ENCODE measurements around the gene APRT.

APRT gene, protein sequence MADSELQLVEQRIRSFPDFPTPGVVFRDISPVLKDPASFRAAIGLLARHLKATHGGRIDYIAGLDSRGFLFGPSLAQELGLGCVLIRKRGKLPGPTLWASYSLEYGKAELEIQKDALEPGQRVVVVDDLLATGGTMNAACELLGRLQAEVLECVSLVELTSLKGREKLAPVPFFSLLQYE

DNA sequence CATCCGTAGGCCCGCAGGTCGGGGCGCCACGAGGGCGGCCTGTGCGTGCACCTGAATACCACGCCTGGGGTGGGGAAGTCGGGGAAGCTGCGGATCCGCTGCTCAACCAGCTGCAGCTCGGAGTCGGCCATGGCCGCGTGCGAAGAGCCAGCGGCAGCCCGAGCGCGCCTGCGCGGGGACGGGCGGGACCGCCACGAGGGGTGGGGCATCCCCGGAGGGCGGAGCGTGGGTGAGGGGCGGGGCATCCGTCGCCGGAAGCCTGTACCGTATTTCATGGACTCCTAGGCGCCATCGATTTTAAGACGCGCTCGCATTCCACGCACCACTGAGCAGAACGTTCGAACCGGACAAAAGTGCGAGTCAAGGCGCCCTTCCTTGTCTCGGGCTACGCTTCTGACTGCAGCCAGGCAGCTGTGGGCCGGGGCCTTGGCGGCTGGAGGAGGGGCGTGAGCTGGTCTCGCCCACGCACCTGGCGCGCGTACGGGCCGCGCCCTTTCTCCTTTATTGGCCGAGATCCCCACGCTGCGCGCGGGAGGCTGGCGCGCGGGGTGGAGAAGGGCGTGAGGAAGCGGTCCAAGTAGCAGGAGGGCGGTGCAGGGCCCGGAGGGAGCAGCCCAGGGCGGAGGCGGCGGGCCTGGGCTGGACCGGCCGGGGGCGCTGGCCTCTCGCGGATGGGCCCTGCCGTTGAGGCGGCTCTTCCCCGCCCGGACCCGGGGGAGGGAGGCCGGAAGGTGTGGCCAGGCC lies at the start of gene APRT:
TSS of gene APRT (minus strand) at position 160 of the 744 bp plus-strand sequence. CDS start at position 131, 29 bp downstream.
- ChIA-PET CTCF (interaction anchor here (0.9 to 6.7 kb wide), 8 partner anchors 9 to 356 kb away, joined by 3 to 37 read pairs (median 10); partner anchors contain the start of genes GALNS and TRAPPC2L), POLR2A (interaction anchor here (0.5 to 1.3 kb wide), 3 partner anchors 43 to 381 kb away, joined by 3 to 5 read pairs (median 3); no protein-coding TSS in a partner anchor)
- peak; percentile 98 for DNase-seq (ENCODE audit: extremely low spot score)
- TF ChIP-seq, protein P1, sequence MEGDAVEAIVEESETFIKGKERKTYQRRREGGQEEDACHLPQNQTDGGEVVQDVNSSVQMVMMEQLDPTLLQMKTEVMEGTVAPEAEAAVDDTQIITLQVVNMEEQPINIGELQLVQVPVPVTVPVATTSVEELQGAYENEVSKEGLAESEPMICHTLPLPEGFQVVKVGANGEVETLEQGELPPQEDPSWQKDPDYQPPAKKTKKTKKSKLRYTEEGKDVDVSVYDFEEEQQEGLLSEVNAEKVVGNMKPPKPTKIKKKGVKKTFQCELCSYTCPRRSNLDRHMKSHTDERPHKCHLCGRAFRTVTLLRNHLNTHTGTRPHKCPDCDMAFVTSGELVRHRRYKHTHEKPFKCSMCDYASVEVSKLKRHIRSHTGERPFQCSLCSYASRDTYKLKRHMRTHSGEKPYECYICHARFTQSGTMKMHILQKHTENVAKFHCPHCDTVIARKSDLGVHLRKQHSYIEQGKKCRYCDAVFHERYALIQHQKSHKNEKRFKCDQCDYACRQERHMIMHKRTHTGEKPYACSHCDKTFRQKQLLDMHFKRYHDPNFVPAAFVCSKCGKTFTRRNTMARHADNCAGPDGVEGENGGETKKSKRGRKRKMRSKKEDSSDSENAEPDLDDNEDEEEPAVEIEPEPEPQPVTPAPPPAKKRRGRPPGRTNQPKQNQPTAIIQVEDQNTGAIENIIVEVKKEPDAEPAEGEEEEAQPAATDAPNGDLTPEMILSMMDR (IDR thresholded peaks at IDR 0.05; ENCODE audit: control extremely low read depth, extremely low read depth, low read depth, missing control alignments), result peak; percentile 57

DNA sequence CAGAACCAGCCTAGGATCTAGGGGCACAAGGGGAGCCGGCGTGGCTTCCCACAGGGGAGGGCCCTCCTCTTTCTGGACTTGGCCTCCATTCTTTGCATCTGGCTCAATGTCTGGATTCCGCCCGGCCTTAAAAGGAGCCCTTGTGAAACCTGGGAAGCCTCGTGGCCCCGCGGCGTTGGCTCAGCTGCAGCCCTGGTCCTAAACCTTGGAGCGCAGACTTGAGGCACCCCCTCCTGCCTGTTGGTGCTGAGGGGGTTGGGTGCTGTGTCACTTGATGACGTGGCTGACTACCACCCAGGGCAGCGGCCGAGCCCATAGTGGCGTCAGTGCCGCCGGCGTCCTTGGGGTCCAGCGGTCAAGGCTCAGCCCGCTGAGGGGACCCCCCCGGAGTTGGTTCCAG lies 49.6 kb upstream of the APRT start:
- no peak for DNase-seq (ENCODE audit: extremely low spot score)
- POLR2A ChIA-PET, result no interaction called here
- CTCF ChIA-PET, result interaction anchor here (1.6 kb wide), 1 partner anchor 306 kb away, joined by 4 read pairs; no protein-coding TSS in a partner anchor
- TF ChIP-seq, protein P1 (IDR thresholded peaks at IDR 0.05; ENCODE audit: control extremely low read depth, extremely low read depth, low read depth, missing control alignments), result no peak

DNA sequence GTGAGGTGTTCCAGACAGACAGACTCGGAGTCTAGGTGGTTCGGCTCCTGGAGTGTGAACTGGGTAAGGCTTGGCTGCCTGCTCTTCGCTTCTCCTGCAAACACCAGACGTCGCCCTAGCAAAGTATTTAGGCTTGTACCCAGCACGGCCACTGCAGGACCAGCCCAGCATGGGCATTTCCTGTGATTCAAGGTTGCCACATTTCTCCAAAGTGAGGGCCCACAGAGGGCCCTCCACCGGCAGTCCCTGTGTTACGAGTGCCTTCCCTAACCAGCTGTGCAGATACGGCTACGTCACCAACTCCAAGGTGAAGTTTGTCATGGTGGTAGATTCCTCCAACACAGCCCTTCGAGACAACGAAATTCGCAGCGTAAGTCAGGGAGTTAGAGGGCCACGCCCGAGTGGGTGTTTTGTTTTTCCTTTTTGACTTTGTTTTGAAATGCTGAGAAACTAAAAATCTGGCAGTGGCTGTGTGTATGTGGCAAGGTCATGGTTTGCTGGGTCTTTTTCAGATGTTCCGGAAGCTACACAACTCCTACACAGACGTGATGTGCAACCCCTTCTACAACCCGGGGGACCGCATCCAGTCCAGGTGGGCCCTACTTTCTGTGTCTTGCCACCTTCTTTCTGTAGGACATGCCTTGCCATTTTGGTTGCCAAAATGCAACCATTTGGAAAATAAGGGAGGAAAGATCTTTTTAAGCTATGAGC lies 47.8 kb upstream of the APRT start:
- TF ChIP-seq, protein P1 (IDR thresholded peaks at IDR 0.05; ENCODE audit: control extremely low read depth, extremely low read depth, low read depth, missing control alignments), result no peak
- ChIA-PET POLR2A (no interaction called here), CTCF (interaction anchor here (1.6 kb wide), 1 partner anchor 307 kb away, joined by 4 read pairs; no protein-coding TSS in a partner anchor)
- DNase-seq (ENCODE audit: extremely low spot score), result no peak

DNA sequence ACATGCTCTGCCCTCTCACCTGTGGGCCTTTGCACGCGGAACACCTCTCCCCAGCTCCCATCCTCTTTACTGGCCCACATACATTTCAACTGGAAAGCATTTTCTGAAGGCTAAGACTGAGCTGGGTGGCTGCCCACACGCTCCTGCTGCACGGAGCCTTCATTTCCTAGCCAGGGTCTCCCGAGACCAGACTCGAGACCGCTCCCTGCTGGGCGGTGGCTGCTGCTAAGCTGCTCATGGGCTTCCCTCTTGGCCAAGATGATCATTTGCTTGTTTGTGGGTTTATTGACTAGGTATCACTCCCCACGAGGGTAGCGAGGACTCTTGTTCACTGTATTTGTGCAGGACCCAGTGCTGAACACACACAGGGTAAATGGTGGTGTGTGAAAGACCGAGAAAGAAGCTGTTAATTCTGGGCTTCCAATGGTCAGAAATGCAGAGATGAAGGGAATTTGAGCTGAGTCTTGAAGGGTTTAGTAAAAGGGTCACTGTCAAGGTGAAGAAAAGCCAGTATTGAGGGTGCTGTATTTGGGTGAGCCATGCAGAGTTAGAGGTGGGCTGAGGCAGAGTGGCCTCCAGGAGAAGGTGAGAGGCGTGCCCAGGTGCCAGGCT lies 46.1 kb upstream of the APRT start:
- POLR2A ChIA-PET, result interaction anchor here (0.6 kb wide), 1 partner anchor 25 kb away, joined by 3 read pairs; no protein-coding TSS in a partner anchor
- peak; percentile 89 for DNase-seq (ENCODE audit: extremely low spot score)
- CTCF ChIA-PET, result interaction anchor here (0.8 to 2.7 kb wide), 27 partner anchors 9 to 383 kb away, joined by 3 to 37 read pairs (median 4); partner anchors contain the start of genes APRT and CDT1
- TF ChIP-seq, protein P1 (IDR thresholded peaks at IDR 0.05; ENCODE audit: control extremely low read depth, extremely low read depth, low read depth, missing control alignments), result peak; percentile 83

DNA sequence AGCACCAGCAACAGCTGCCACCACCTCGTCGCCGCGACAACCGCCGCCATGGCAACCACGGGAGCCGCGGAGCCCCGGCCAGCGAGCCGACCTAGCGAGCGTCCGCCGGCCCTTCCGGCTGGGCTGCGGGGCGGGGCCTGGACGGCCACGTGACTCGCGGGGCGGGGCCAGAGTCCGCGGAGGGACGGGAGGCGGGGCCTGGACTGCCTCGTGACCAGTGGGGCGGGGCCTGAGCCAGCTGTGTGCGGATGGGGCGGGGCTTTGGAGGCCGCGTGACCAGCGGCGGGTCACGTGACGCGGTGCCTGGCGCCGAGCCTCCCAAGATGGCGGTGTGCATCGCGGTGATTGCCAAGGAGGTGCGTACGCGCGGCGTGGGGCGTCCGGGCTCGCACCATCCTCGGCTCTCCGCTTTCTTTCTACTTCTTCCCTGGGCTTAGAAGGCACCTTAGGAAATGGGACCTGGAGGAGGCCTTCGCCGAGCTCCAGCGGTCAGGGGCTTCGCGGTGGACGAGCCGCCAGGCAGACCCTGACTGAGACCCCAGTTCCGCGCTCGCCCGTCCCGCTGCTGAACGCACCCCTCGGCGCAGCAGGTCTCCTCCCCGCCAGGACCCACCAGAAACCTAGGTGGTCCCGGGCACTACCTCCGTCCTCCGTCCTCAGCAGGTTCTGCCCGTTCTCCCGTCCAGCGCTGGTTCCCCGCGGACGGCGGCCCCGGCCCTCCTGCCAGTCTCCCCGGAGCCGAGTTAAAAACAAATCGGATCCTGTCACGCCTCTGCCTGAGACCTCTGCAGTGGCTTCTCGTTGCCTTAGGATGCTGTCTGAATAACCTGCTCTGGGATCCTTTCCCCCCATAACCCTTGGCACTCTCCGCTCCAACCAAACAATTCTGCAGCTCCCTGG lies 45.4 kb upstream of the APRT start, which contains the start of the genes GALNS and TRAPPC2L:
TSS of gene GALNS (minus strand) at position 120 of the 900 bp plus-strand sequence. CDS start at position 50, 70 bp downstream.
TSS of gene TRAPPC2L (plus strand) at position 300 of the 900 bp plus-strand sequence. CDS start at position 324, 24 bp downstream.
- CTCF ChIA-PET, result interaction anchor here (0.6 to 2.7 kb wide), 25 partner anchors 11 to 384 kb away, joined by 3 to 37 read pairs (median 4); partner anchors contain the start of genes APRT and CDT1
- POLR2A ChIA-PET, result interaction anchor here (0.6 kb wide), 2 partner anchors 24 to 268 kb away, joined by 3 to 4 read pairs; no protein-coding TSS in a partner anchor
- DNase-seq (ENCODE audit: extremely low spot score), result peak; percentile 100
- TF ChIP-seq, protein P1 (IDR thresholded peaks at IDR 0.05; ENCODE audit: control extremely low read depth, extremely low read depth, low read depth, missing control alignments), result peak; percentile 2

Measured in GM10248 (cell line).